Activated CD4-positive, alpha-beta T cell treated with anti-CD3 and anti-CD28 coated beads, Interleukin-2, amount 10 ng/mL, durations not matched to agents 24 days and 14 days (primary cell): ENCODE results near the gene RGS14. TPM values are rescaled to one million over a fixed set of nuclear protein-coding genes. Genes with fewer than 3 reads are reported as not detected.

Experiments used
- DNase-seq: peaks from one replicate; pipeline ENCODE4 v3.0.0; 2022
- H3K27ac Mint-ChIP-seq: one replicate; pipeline ENCODE4 v1.8.0; 2022; ENCODE audit warnings: mild to moderate bottlenecking, mixed read lengths
- H3K27me3 Mint-ChIP-seq: one replicate; pipeline ENCODE4 v1.8.0; 2022; ENCODE audit warnings: mixed read lengths
- H3K36me3 Mint-ChIP-seq: one replicate; pipeline ENCODE4 v1.8.0; 2022; ENCODE audit warnings: low read depth, mild to moderate bottlenecking, mixed read lengths
- H3K4me1 Mint-ChIP-seq: one replicate; pipeline ENCODE4 v1.8.0; 2021; ENCODE audit warnings: mixed read lengths
- H3K4me3 Mint-ChIP-seq: one replicate; pipeline ENCODE4 v1.8.0; 2022; ENCODE audit warnings: mild to moderate bottlenecking, moderate library complexity, mixed read lengths
- H3K9me3 Mint-ChIP-seq: one replicate; pipeline ENCODE4 v1.8.0; 2021; ENCODE audit warnings: mixed read lengths
- intact Hi-C: fragments of 100-400 bp; cut with micrococcal nuclease; formaldehyde crosslinking; loops from one replicate; pipeline ENCODE4 v1.15.1; 2023
- total RNA-seq: library from RNA; stranded (reverse); gene quantifications from 2 replicates; pipeline ENCODE4 v1.2.3, GENCODE V29; 2022

Gene RGS14
- total RNA-seq, 1 donor from 2014 or later: 49.3 TPM

DNA sequence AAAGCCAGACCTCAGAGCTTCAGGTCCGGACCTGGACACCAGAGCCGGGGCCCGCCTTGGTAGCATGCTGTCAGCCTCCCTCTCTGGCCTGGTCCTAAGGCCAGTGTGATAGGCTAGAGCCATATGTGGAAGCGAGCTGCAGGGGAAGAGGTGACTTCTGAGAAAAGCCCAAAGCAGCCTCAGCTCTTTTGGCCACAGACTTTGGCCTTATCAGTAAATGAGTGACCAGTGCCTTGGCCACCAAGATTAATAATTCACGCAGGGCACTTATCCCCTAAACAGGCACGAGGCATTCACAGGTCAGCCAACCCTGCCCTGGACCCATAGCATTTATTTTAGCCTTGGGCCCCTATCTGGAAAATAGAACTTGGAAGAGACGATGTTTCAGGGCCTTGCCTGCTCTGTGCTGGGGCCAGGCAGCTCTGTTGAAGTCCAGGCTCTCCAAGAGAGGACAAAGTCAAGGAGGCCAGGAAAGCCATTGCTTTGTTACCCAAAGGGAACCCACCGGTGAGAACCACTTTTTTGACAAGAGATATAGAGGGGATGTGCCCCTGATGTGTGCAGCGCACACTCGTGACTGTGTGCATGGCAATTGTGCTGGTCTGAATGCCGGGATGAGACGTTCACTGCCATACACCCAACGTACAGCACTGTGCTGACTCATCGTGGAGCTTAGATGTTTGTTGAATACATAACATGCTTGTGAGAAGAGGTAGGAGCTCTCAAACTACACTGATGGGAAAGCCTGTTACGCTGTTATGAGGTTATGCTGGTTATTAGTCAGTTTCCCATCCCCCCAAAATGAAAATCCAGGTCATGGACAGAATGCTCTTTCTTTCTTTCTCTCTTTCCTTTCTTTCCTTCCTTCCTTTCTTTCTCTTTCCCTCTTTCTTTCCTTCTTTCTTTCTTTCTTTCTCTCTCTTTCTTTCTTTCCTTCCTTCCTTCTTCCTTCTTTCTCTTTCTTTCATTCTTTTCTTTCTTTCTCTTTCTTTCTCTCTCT is 21.5 kb downstream of the RGS14 start:
- H3K27ac Mint-ChIP-seq: peak overlapping the region; percentile 51
- no peaks in the 10 kb centered on the region for H3K9me3 Mint-ChIP-seq
- peaks cover 2% of the 10 kb centered on the region for H3K27me3 Mint-ChIP-seq
- H3K4me1 Mint-ChIP-seq: peaks cover 20% of the 10 kb centered on the region
- H3K4me3 Mint-ChIP-seq: no peak overlapping the region
- intact Hi-C loops: loop anchor here (10.0 kb wide), 1 partner anchor 264 kb away; no protein-coding TSS in a partner anchor
- H3K36me3 Mint-ChIP-seq: peaks cover 5% of the 10 kb centered on the region
- no peak for DNase-seq

DNA sequence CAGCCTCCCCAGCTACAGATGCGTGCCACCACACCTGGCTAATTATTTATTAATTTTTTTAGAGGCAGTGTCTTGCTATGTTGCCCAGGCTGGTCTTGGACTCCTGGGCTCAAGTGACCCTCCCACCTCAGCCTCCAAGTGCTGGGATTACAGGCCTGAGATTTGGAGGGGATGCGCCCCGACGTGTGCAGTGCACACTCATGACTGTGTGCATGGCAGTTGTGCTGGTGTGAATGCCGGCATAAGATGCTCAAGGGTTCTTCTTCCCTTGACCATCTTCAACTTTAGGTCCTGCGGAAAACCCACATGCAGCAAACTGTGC is 23.0 kb downstream of the RGS14 start:
- no peaks in the 10 kb centered on the region for H3K9me3 Mint-ChIP-seq
- no peak overlapping the region for H3K27ac Mint-ChIP-seq
- DNase-seq: no peak
- peaks cover 17% of the 10 kb centered on the region for H3K4me1 Mint-ChIP-seq
- no peaks in the 10 kb centered on the region for H3K36me3 Mint-ChIP-seq
- no peak overlapping the region for H3K4me3 Mint-ChIP-seq
- intact Hi-C loops: no loop called here
- peaks cover 2% of the 10 kb centered on the region for H3K27me3 Mint-ChIP-seq

DNA sequence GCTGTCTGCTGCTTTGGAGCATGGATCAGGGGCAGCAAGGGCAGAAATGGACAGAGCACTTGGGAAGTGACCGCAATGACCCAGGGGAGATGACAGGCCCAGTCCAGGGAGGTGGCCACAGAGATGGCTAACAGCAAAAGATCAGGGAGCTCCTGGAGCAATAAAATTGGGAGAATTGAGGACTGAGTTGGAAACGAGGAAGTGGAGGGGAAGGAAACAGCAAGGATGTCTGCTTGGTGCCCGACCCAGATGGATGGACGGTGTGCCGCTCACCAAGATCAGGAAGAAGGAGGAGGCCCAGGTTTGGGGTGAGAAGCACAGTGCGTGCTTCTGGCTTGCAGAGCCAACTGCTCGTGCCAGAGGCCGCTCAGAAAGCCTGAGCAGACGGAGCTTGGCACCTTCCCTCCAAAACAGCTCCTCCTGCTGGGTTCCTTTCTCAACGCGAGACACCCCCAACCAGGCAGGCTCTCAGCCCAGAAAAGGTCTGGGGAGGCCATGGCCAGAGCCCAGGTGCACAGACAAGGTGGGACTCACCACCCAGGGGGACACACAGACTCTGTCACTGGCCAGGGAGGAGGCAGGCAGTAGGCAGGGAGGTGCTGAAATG is 24.8 kb downstream of the RGS14 start:
- Mint-ChIP-seq H3K27ac (no peak overlapping the region), H3K9me3 (no peaks in the 10 kb centered on the region), H3K4me1 (peaks cover 17% of the 10 kb centered on the region), H3K36me3 (no peaks in the 10 kb centered on the region), H3K27me3 (peaks cover 2% of the 10 kb centered on the region), H3K4me3 (no peak overlapping the region)
- intact Hi-C loops: no loop called here
- DNase-seq: peak; percentile 73

DNA sequence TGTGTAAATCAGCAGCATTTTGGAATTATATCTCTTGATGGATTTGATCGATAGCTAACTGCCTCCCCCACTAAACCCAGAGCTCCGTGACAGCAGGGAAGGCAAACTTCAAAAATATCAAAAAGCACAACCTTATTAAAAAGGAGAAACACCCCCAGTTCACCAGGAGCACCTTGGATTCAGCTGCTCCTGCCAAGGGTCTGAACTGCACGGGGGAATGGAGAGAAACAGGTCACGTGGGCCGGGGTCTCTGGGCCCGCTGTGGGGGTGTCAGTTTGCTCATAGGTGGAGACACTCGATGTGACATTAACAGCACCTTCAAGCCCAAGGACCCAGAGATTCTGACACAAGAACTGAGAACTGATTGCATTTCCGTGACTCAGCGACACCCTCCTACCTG is 25.5 kb downstream of the RGS14 start:
- DNase-seq: no peak
- Mint-ChIP-seq H3K9me3 (no peaks in the 10 kb centered on the region), H3K27me3 (peaks cover 2% of the 10 kb centered on the region), H3K27ac (no peak overlapping the region), H3K4me1 (peaks cover 17% of the 10 kb centered on the region), H3K36me3 (no peaks in the 10 kb centered on the region), H3K4me3 (no peak overlapping the region)
- intact Hi-C loops: no loop called here

DNA sequence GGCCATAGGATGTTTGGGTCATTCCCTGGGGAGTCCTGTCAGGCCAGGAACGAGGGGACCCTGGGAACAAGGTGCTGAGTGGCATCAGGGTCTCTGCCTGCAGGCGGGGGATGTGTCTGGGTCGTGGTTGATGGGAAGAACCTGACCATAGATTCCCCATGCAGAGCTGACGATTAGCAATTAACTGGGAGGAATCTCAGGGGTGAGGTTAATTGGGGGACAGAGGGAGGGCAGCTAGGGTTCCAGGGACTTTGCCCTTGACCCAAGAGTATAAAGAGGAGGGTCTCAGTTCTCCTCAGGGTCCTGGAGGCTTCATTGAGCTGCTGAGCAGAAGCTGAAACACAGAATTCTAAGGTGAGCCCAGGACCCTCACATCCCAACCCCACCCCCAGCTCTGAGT is 26.4 kb downstream of the RGS14 start, which contains the start of gene SLC34A1:
Gene SLC34A1, plus strand, starts transcription at position 301 of the 400 bp plus-strand sequence. CDS start 1,308 bp downstream, outside the sequence.
- intact Hi-C loops: no loop called here
- Mint-ChIP-seq H3K36me3 (no peaks in the 10 kb centered on the region), H3K27me3 (peaks cover 4% of the 10 kb centered on the region), H3K4me3 (no peak within 1 kb of the TSS), H3K4me1 (peaks cover 24% of the 10 kb centered on the region), H3K9me3 (no peaks in the 10 kb centered on the region), H3K27ac (no peak within 1 kb of the TSS)
- no peak for DNase-seq

DNA sequence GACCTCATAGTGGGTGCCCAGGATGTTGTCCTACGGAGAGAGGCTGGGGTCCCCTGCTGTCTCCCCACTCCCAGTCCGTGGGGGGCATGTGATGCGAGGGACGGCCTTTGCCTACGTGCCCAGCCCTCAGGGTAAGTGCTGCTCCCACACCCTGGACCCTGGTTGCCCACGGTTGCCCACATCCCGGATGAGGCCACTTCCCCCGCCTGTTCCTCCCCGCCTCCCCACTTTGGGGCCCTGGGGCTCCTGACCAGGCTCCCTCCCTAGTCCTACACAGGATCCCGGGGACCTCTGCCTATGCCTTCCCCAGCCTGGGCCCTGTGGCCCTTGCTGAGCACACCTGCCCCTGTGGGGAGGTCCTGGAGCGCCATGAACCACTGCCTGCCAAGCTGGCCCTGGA is 28.0 kb downstream of the RGS14 start:
- intact Hi-C loops: no loop called here
- no peaks in the 10 kb centered on the region for H3K36me3 Mint-ChIP-seq
- H3K27me3 Mint-ChIP-seq: peaks cover 4% of the 10 kb centered on the region
- H3K27ac Mint-ChIP-seq: no peak overlapping the region
- DNase-seq: no peak
- no peaks in the 10 kb centered on the region for H3K9me3 Mint-ChIP-seq
- H3K4me1 Mint-ChIP-seq: peaks cover 31% of the 10 kb centered on the region
- H3K4me3 Mint-ChIP-seq: no peak overlapping the region

DNA sequence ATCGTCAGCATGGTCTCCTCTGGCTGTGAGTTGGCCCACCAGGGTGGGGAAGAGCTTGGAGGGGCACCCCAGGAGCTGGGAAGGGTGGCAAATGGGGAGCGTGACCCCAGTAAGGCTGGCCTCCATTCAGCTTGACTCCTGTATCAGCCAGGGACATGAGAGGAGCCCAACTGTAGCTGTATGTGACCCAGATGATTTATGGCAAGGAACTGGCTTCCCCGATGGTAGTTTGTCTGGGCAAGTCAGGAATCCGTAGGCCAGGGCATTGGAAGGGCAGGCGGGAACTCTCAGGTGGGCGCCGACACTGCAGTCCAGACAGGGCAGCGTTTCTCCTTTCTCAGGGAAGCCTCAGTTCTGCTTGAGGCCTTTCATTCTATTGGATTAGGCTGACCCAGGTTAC is 28.8 kb downstream of the RGS14 start:
- no peak overlapping the region for H3K27ac Mint-ChIP-seq
- DNase-seq: no peak
- H3K4me1 Mint-ChIP-seq: peaks cover 36% of the 10 kb centered on the region
- no peaks in the 10 kb centered on the region for H3K9me3 Mint-ChIP-seq
- H3K27me3 Mint-ChIP-seq: peaks cover 4% of the 10 kb centered on the region
- H3K36me3 Mint-ChIP-seq: no peaks in the 10 kb centered on the region
- intact Hi-C loops: no loop called here
- no peak overlapping the region for H3K4me3 Mint-ChIP-seq

DNA sequence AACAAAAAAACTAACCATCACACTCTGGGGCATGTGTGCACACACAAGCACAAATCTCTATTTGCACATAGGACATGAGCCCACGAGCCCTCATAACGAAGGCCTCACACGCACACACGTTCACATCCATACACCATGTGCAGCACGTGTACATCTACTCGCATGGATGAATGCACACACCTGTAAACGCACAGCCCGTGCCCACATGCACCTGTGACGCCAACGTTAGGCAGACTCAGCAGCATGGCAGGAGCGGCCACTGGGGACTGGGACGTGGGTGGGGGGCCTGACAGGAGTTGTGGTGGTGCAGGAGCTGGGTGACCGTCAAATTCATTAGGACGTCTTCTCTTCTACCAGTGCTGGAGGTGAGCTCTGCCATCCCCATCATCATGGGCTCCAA is 29.7 kb downstream of the RGS14 start:
- H3K27ac Mint-ChIP-seq: no peak overlapping the region
- no peak for DNase-seq
- H3K36me3 Mint-ChIP-seq: no peaks in the 10 kb centered on the region
- no peak overlapping the region for H3K4me3 Mint-ChIP-seq
- intact Hi-C loops: no loop called here
- no peaks in the 10 kb centered on the region for H3K9me3 Mint-ChIP-seq
- H3K27me3 Mint-ChIP-seq: peaks cover 4% of the 10 kb centered on the region
- peaks cover 35% of the 10 kb centered on the region for H3K4me1 Mint-ChIP-seq

DNA sequence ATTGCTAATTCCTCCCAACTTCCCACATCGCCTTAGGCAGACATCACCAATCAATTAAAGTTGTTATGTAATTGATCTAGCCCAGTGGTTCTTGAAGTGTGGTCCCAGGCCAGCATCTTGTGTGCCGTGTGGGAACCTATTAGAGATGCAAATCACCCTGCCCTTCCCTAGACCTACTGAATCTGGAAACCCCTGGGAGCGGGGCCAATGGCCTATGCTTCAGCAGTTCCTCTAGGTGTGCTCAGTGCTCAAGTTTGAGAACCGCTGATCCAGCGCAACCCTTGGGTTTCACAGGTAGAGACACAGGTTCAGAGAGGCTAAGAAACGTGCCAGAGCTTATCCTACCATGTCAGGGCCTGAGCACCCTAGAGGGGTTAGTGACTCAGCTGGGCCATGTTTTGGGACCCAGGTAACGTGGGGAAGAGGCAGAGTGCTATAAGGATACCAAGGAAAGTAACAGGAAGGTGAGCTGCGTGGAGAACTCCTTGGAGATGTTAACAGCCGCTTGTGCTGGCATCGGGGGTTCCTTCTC is 30.9 kb downstream of the RGS14 start:
- Mint-ChIP-seq H3K27me3 (peaks cover 4% of the 10 kb centered on the region), H3K27ac (peak overlapping the region; percentile 73), H3K4me3 (peak overlapping the region; percentile 23), H3K4me1 (peaks cover 36% of the 10 kb centered on the region), H3K36me3 (no peaks in the 10 kb centered on the region), H3K9me3 (no peaks in the 10 kb centered on the region)
- intact Hi-C loops: loop anchor here (1.0 to 2.0 kb wide), 2 partner anchors 24 to 41 kb away; no protein-coding TSS in a partner anchor
- no peak for DNase-seq

DNA sequence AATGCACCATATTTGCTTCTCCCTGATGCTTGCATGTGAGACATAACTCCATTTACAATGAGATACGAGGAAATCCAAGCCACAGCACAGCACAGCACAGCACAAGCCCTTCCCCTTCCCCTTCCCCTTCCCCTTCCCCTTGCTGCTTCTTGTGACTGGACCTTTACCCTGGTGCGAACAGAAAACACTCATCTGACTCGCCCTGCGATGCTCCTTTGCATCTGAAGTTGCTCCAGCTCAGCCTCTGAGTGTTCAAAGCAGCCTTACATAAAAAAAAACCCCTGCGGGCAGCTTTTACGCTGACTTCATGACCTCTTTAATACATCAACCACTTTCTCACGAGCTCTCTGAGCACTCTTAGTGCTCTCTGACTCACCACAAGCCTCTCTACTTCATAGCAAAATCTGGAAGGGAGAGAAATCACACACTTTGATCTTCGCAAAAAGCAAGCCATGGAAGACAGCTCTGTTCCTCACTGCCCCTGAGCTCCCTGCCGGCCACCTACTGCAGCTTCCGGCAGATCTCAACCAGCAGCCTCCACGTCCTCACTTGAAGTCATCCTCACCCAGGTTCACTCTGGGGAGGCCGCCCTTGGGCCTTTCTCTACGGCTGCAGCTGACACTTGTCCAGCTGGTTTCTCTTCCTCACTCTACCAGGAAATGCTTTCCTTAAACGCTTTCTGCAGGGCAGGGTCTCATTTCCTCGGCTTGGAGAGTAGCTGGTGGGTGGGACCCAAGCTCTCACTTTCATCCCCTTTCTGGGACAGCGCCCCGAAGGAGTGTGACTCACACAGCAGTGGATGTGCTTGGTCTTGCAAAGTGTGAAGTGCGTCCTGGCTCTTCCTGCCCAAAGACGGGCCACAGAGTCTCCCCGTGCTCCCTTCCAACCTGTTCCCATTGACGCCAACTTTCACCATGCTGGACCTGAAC is 31.8 kb downstream of the RGS14 start:
- intact Hi-C loops: loop anchor here (1.0 to 2.0 kb wide), 8 partner anchors 13 to 112 kb away; partner anchors contain the start of genes GRK6 and PDLIM7
- H3K9me3 Mint-ChIP-seq: no peaks in the 10 kb centered on the region
- peak overlapping the region; percentile 73 for H3K27ac Mint-ChIP-seq
- peak; percentile 82 for DNase-seq
- H3K4me3 Mint-ChIP-seq: peak overlapping the region; percentile 23
- peaks cover 4% of the 10 kb centered on the region for H3K27me3 Mint-ChIP-seq
- H3K36me3 Mint-ChIP-seq: no peaks in the 10 kb centered on the region
- peaks cover 33% of the 10 kb centered on the region for H3K4me1 Mint-ChIP-seq

DNA sequence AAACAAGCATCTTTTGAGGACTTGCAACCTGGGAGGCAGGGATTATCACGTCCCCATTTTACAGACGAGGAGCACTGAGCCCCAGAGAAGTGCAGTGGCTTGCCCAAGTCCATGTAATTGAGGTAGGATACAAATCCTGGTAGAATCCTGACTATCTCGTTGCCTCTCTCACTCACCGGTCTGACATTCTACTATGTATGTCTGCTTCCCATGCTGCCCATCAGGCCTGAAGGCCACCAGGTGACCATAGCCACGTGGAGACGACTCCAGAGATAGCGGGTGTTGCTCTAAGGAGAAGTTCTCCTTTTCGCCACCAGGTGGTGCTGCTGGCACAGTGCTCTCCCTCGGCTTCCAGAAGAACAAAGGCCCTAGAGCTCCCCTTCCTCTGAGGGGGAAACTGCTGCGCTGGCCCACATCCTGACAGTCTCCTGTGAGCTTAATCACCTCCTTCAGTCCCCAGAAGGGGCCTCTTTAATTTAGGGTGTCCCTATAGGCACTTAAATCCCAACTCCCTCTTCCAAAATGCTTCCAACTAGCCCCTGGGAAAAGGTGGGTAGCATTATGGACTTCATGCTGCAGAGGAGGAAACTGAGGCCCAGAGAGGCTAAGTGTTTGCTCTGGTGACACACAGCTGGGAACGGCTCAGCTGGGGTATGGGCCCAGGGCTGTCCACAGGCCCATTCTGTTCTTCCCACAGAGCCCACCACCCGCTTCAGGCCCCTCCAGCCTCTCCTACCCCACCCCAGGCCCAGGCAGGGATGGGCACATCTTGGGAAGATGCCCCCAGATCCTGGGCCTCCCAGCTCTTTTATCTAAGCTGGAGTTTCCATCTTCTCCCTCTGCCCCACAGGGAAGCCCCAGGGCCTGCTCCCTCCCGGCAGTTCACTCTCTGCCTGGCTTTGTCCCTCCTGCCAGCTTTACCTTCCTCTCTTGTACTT is 32.9 kb downstream of the RGS14 start:
- Mint-ChIP-seq H3K27ac (peak overlapping the region; percentile 73), H3K9me3 (no peaks in the 10 kb centered on the region), H3K4me3 (no peak overlapping the region), H3K36me3 (no peaks in the 10 kb centered on the region), H3K4me1 (peaks cover 33% of the 10 kb centered on the region), H3K27me3 (peaks cover 7% of the 10 kb centered on the region)
- peak; percentile 96 for DNase-seq
- intact Hi-C loops: loop anchor here (1.0 kb wide), 6 partner anchors 12 to 111 kb away; partner anchors contain the start of genes GRK6 and PDLIM7

DNA sequence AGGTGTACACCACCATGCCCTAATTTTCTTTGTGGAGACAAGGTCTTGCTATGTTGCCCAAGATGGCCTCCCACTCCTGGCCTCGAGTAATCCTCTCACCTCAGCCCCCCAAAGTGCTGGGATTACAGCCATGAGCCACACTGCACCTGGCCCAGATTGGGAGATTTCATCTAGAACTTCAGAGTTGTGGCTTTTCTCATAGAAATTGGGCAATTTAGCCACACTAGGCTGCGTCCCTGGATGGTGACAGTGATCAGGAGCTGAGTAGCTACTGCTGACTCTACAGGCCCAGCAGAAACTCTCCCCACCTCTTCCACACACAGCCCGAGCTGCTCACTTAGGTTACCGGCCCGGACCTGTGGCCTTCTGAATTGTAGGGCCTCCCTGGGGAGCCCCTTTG is 35.0 kb downstream of the RGS14 start:
- no peak for DNase-seq
- Mint-ChIP-seq H3K36me3 (no peaks in the 10 kb centered on the region), H3K4me1 (peaks cover 33% of the 10 kb centered on the region), H3K4me3 (no peak overlapping the region), H3K27me3 (peaks cover 7% of the 10 kb centered on the region), H3K27ac (peak overlapping the region; percentile 34), H3K9me3 (no peaks in the 10 kb centered on the region)
- intact Hi-C loops: no loop called here
